KOPT-K1 (cell line): ENCODE results near the gene PRMT7.

Source experiments
- H3K27ac ChIP-seq: fragments of 200-600 bp; sonication (generic); 2 replicates; pipeline ENCODE4 v1.5.1; 2016; ENCODE audit warnings: antibody characterized with exemption, mild to moderate bottlenecking, low read depth, low read length; ENCODE audit not compliant: poor library complexity, severe bottlenecking
- H3K36me3 ChIP-seq: fragments of 200-600 bp; sonication (generic); 2 replicates; pipeline ENCODE4 v1.5.1; 2017; ENCODE audit warnings: antibody characterized with exemption, mild to moderate bottlenecking, low read length, moderate library complexity; ENCODE audit not compliant: insufficient read depth
- H3K9me3 ChIP-seq: fragments of 200-600 bp; sonication (generic); 2 replicates; pipeline ENCODE4 v1.5.1; 2017; ENCODE audit warnings: antibody characterized with exemption, low read length, mild to moderate bottlenecking; ENCODE audit not compliant: insufficient read depth, poor library complexity, severe bottlenecking

The PRMT7 gene

DNA sequence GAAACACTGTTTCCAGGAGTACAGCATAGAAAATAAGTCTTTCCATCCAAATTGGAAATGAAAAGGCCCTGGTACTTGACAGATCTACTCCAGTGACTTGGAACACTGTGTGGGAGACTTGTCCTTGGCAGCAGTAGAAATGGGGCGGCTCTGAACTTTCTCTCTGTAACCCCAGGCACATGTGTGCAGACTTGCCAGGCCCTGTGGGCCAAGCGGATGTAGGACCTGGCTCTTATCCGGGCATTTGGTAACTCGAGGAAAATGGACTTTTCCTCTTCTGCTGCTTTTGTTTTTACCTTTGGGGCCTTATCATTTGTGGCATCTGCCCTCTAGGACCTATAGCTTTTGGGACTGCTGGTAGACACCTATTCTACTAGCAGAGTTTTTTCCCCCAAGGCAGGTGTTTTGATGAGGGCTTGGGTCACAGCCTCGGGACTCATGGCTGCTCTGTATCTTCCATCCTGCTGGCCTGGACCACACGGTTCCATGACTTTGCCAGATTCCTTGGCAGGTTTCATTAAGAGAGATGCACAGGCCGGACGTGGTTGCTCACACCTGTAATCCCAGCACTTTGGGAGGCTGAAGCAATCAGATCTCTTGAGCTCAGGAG, 94.0 kb downstream of the PRMT7 start:
- no peak overlapping the region for H3K27ac ChIP-seq
- H3K36me3 ChIP-seq: no peaks in the 10 kb centered on the region
- H3K9me3 ChIP-seq: no peaks in the 10 kb centered on the region

- no peaks in the 10 kb centered on the region for H3K9me3 ChIP-seq
- H3K36me3 ChIP-seq: no peaks in the 10 kb centered on the region
- no peak overlapping the region for H3K27ac ChIP-seq
These were observed 95.8 kb downstream of the PRMT7 start for GRCh38 chr16:68406458-68407152.
